GM18858 (cell line): ENCODE data around the gene RAMAC.
"Not testable (repeated sequence)": the region's sequence is repeated elsewhere in the genome, so short reads cannot be mapped to it uniquely, and the experiment has no call there.

ENCODE experiments used
- ATAC-seq: cut with Tn5 transposase; IDR thresholded peaks from one replicate; pipeline ENCODE4 v1.9.1; 2021; ENCODE audit not compliant: unreplicated experiment

The RAMAC gene

GRCh38 chr15:82985688-82986441, at the start of gene RAMAC:
RAMAC (plus strand) TSS chr15:82986210; CDS start chr15:82989019, 2,809 bp downstream.
- ATAC-seq: peak; percentile 83

GRCh38 chr15:82936966-82937711, 48.9 kb upstream of the RAMAC start:
- no peak for ATAC-seq

- no peak for ATAC-seq
Measured at GRCh38 chr15:82937712-82938058, 48.3 kb upstream of the RAMAC start.

- not testable (repeated sequence) for ATAC-seq
Measured at GRCh38 chr15:82939678-82940077, 46.3 kb upstream of the RAMAC start.

- ATAC-seq: no peak
Measured at GRCh38 chr15:82942691-82943090, 43.3 kb upstream of the RAMAC start.

- ATAC-seq: no peak
Measured at GRCh38 chr15:82943176-82943575, 42.8 kb upstream of the RAMAC start.

GRCh38 chr15:82944056-82944455, 42.0 kb upstream of the RAMAC start:
- no peak for ATAC-seq

- no peak for ATAC-seq
Measured at GRCh38 chr15:82944821-82945220, 41.2 kb upstream of the RAMAC start.

GRCh38 chr15:82945326-82945725, 40.7 kb upstream of the RAMAC start:
- no peak for ATAC-seq

GRCh38 chr15:82946155-82946701, 39.8 kb upstream of the RAMAC start:
- no peak for ATAC-seq

GRCh38 chr15:82950295-82950694, 35.7 kb upstream of the RAMAC start:
- no peak for ATAC-seq

GRCh38 chr15:82950746-82951370, 35.2 kb upstream of the RAMAC start:
- no peak for ATAC-seq

GRCh38 chr15:82951472-82952157, 34.4 kb upstream of the RAMAC start:
- no peak for ATAC-seq

GRCh38 chr15:82952158-82953081, 33.6 kb upstream of the RAMAC start, which contains the start of gene HOMER2:
HOMER2 (minus strand) TSS chr15:82952720; CDS start chr15:82952535, 185 bp downstream.
- ATAC-seq: no peak

GRCh38 chr15:82958638-82959037, 27.4 kb upstream of the RAMAC start:
- ATAC-seq: no peak

- ATAC-seq: no peak
Measured at GRCh38 chr15:82959423-82959822, 26.6 kb upstream of the RAMAC start.

- no peak for ATAC-seq
Measured at GRCh38 chr15:82960766-82961165, 25.2 kb upstream of the RAMAC start.

GRCh38 chr15:82963471-82964341, 22.3 kb upstream of the RAMAC start:
- ATAC-seq: no peak

- no peak for ATAC-seq
Measured at GRCh38 chr15:82964890-82965289, 21.1 kb upstream of the RAMAC start.
